Left kidney (tissue), 2 donors: ENCODE data around the gene SLC51A. TPM values are rescaled to one million over a fixed set of nuclear protein-coding genes. Genes with fewer than 3 reads are reported as not detected.
"Not testable (repeated sequence)": the region's sequence is repeated elsewhere in the genome, so short reads cannot be mapped to it uniquely, and the experiment has no call there.

Experiments
- DNase-seq: peaks from one replicate; pipeline ENCODE4 v3.0.0-alpha.2; 2013
- polyA plus RNA-seq: library from polyadenylated mRNA; unstranded; fragments of 120-200 nt; gene quantifications from one replicate; pipeline ENCODE4 v1.2.1, GENCODE V29; 2013; ENCODE audit not compliant: insufficient read length

Gene SLC51A
- polyA plus RNA-seq, 1 donor: 18.0 TPM

GRCh38 chr3:196238612-196239560 is 22.6 kb downstream of the SLC51A start:
- no peak for DNase-seq

GRCh38 chr3:196240424-196240823 is 24.1 kb downstream of the SLC51A start:
- DNase-seq: no peak

- no peak for DNase-seq
Observed at GRCh38 chr3:196241704-196242103, 25.4 kb downstream of the SLC51A start.

GRCh38 chr3:196244166-196244565 is 27.8 kb downstream of the SLC51A start:
- DNase-seq: not testable (repeated sequence)

GRCh38 chr3:196246612-196247308 is 30.4 kb downstream of the SLC51A start:
- no peak for DNase-seq

- DNase-seq: no peak
Observed at GRCh38 chr3:196251918-196252317, 35.6 kb downstream of the SLC51A start.

GRCh38 chr3:196254376-196255283 is 38.3 kb downstream of the SLC51A start:
- DNase-seq: no peak

GRCh38 chr3:196255776-196256175 is 39.4 kb downstream of the SLC51A start:
- no peak for DNase-seq

GRCh38 chr3:196260784-196261183 is 44.5 kb downstream of the SLC51A start:
- no peak for DNase-seq

- no peak for DNase-seq
Observed at GRCh38 chr3:196263819-196264218, 47.5 kb downstream of the SLC51A start.

GRCh38 chr3:196268284-196269163 is 52.2 kb downstream of the SLC51A start:
- DNase-seq: no peak

- no peak for DNase-seq
Observed at GRCh38 chr3:196270499-196270898, 54.2 kb downstream of the SLC51A start.

- DNase-seq: no peak
Observed at GRCh38 chr3:196272826-196273225, 56.5 kb downstream of the SLC51A start.

- DNase-seq: no peak
Observed at GRCh38 chr3:196273655-196274054, 57.3 kb downstream of the SLC51A start.

GRCh38 chr3:196274585-196274984 is 58.3 kb downstream of the SLC51A start:
- no peak for DNase-seq

GRCh38 chr3:196275126-196275525 is 58.8 kb downstream of the SLC51A start:
- no peak for DNase-seq

- no peak for DNase-seq
Observed at GRCh38 chr3:196280689-196281440, 64.5 kb downstream of the SLC51A start.

- DNase-seq: no peak
Observed at GRCh38 chr3:196281962-196282361, 65.6 kb downstream of the SLC51A start.
